ENCODE measurements around the gene SAMD15.

SAMD15 gene

DNA sequence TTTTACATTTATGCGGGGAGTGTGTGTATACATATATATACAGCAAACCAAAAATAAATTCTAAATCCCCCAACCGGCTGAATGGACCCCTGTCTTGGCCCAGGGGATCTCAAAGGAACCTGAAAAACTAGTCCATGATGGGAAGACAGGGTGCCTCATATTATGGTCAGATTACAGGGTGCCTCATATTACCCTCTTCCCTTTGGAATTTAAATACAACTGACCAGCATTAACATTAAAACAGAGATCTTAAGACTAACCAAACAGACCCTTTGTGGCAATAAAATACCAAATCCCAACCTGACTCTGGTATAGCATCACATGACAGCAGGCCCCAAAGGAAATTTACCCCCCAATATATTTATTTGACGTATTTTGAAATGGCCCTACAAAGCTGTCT lies 39.3 kb upstream of the SAMD15 start:
- Histone ChIP-seq H3K27me3 (replicated peaks; ENCODE audit: insufficient read depth, low read length) (no peaks in the 10 kb centered on the region), H3K79me2 (ENCODE audit: low read length) (no peaks in the 10 kb centered on the region), H3K4me3 (ENCODE audit: low read length) (no peak overlapping the region), H3K27ac (ENCODE audit: low read length) (no peak overlapping the region), H4K20me1 (ENCODE audit: insufficient read depth, low read length) (no peaks in the 10 kb centered on the region), H3K9me3 (replicated peaks; ENCODE audit: insufficient read depth, low read length) (no peaks in the 10 kb centered on the region), H3K9me2 (replicated peaks; ENCODE audit: insufficient read depth, low read length) (no peaks in the 10 kb centered on the region), H3K4me1 (ENCODE audit: low read length) (no peaks in the 10 kb centered on the region), H3K36me3 (replicated peaks; ENCODE audit: insufficient read depth, low read length) (no peaks in the 10 kb centered on the region), H3K9ac (ENCODE audit: low read length) (no peak overlapping the region), H2AFZ (ENCODE audit: low read length) (no peak overlapping the region), H3F3A (ENCODE audit: insufficient read depth, low read length) (no peaks in the 10 kb centered on the region), H3K4me2 (ENCODE audit: low read depth, low read length) (no peak overlapping the region)
- TF ChIP-seq, protein P1, sequence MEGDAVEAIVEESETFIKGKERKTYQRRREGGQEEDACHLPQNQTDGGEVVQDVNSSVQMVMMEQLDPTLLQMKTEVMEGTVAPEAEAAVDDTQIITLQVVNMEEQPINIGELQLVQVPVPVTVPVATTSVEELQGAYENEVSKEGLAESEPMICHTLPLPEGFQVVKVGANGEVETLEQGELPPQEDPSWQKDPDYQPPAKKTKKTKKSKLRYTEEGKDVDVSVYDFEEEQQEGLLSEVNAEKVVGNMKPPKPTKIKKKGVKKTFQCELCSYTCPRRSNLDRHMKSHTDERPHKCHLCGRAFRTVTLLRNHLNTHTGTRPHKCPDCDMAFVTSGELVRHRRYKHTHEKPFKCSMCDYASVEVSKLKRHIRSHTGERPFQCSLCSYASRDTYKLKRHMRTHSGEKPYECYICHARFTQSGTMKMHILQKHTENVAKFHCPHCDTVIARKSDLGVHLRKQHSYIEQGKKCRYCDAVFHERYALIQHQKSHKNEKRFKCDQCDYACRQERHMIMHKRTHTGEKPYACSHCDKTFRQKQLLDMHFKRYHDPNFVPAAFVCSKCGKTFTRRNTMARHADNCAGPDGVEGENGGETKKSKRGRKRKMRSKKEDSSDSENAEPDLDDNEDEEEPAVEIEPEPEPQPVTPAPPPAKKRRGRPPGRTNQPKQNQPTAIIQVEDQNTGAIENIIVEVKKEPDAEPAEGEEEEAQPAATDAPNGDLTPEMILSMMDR (IDR thresholded peaks at IDR 0.05; ENCODE audit: low read length) = no peak
- no peak for TF ChIP-seq EZH2 (optimal IDR thresholded peaks at IDR 0.05; ENCODE audit: low read depth, low read length)
- no peak for DNase-seq

- Histone ChIP-seq H3K36me3 (replicated peaks; ENCODE audit: insufficient read depth, low read length) (no peaks in the 10 kb centered on the region), H3K9me2 (replicated peaks; ENCODE audit: insufficient read depth, low read length) (no peaks in the 10 kb centered on the region), H3K27me3 (replicated peaks; ENCODE audit: insufficient read depth, low read length) (no peaks in the 10 kb centered on the region), H3K9me3 (replicated peaks; ENCODE audit: insufficient read depth, low read length) (no peaks in the 10 kb centered on the region), H3K4me3 (ENCODE audit: low read length) (no peak overlapping the region), H3K79me2 (ENCODE audit: low read length) (no peaks in the 10 kb centered on the region), H3F3A (ENCODE audit: insufficient read depth, low read length) (no peaks in the 10 kb centered on the region), H3K9ac (ENCODE audit: low read length) (no peak overlapping the region), H2AFZ (ENCODE audit: low read length) (no peak overlapping the region), H3K4me2 (ENCODE audit: low read depth, low read length) (no peak overlapping the region), H4K20me1 (ENCODE audit: insufficient read depth, low read length) (no peaks in the 10 kb centered on the region), H3K27ac (ENCODE audit: low read length) (no peak overlapping the region), H3K4me1 (ENCODE audit: low read length) (no peaks in the 10 kb centered on the region)
- no peak for TF ChIP-seq EZH2phosphoT487 (IDR thresholded peaks at IDR 0.05; ENCODE audit: low read length)
- TF ChIP-seq, protein P1 (IDR thresholded peaks at IDR 0.05; ENCODE audit: low read length) = no peak
- no peak for TF ChIP-seq EZH2 (optimal IDR thresholded peaks at IDR 0.05; ENCODE audit: low read depth, low read length)
- DNase-seq = no peak
Measured at GRCh38 chr14:77338302-77338701, 38.9 kb upstream of the SAMD15 start.

- Histone ChIP-seq H3F3A (ENCODE audit: insufficient read depth, low read length) (no peaks in the 10 kb centered on the region), H3K4me2 (ENCODE audit: low read depth, low read length) (no peak overlapping the region), H4K20me1 (ENCODE audit: insufficient read depth, low read length) (no peaks in the 10 kb centered on the region), H3K9me3 (replicated peaks; ENCODE audit: insufficient read depth, low read length) (no peaks in the 10 kb centered on the region), H2AFZ (ENCODE audit: low read length) (no peak overlapping the region), H3K4me3 (ENCODE audit: low read length) (no peak overlapping the region), H3K4me1 (ENCODE audit: low read length) (no peaks in the 10 kb centered on the region), H3K36me3 (replicated peaks; ENCODE audit: insufficient read depth, low read length) (no peaks in the 10 kb centered on the region), H3K79me2 (ENCODE audit: low read length) (no peaks in the 10 kb centered on the region), H3K27ac (ENCODE audit: low read length) (no peak overlapping the region), H3K9me2 (replicated peaks; ENCODE audit: insufficient read depth, low read length) (no peaks in the 10 kb centered on the region), H3K9ac (ENCODE audit: low read length) (no peak overlapping the region), H3K27me3 (replicated peaks; ENCODE audit: insufficient read depth, low read length) (no peaks in the 10 kb centered on the region)
- TF ChIP-seq EZH2 (optimal IDR thresholded peaks at IDR 0.05; ENCODE audit: low read depth, low read length) = no peak
- TF ChIP-seq, protein P1 (IDR thresholded peaks at IDR 0.05; ENCODE audit: low read length) = no peak
- no peak for TF ChIP-seq EZH2phosphoT487 (IDR thresholded peaks at IDR 0.05; ENCODE audit: low read length)
- no peak for DNase-seq
Measured at GRCh38 chr14:77339407-77339806, 37.8 kb upstream of the SAMD15 start.

Measured in MM.1S (cell line).